Endothelial cell of umbilical vein (primary cell): ENCODE measurements around the gene CASKIN1. TPM values are rescaled to one million over a fixed set of nuclear protein-coding genes. Genes with fewer than 3 reads are reported as not detected.

Experiments used
- BruUV-seq: library from RNA; stranded (reverse); fragments of 400-500 nt; replicated peaks from 2 replicates; lab custom pipeline; 2021; lab: Mats Ljungman, UMichigan
- CTCF ChIA-PET: fragments of 300-600, 350-600 bp; sonication (Branson Sonifier 250); formaldehyde crosslinking; loops from one replicate; lab custom pipeline; 2021; ENCODE audit warnings: antibody characterized with exemption, inconsistent platforms; lab: Charles Lee
- POLR2A ChIA-PET: fragments of 300-600, 350-600 bp; sonication (Branson Sonifier 250); formaldehyde crosslinking; loops from one replicate; lab custom pipeline; 2021; ENCODE audit warnings: antibody characterized with exemption, inconsistent platforms; lab: Charles Lee
- DNase-seq: peaks from one replicate; pipeline ENCODE4 v3.0.0-alpha.2; 2011; ENCODE audit warnings: low read depth, low spot score
- FAIRE-seq: peaks from 2 replicates; lab custom pipeline; 2011; peaks lifted over from hg19 to GRCh38; lab: Jason Lieb, UNC
- H2AFZ ChIP-seq: 2 replicates; pipeline ENCODE4 v1.6.0; 2012; ENCODE audit warnings: low read depth, low read length, control low read depth, inconsistent platforms
- H3K27ac ChIP-seq: 2 replicates; pipeline ENCODE4 v1.5.1; 2011; ENCODE audit warnings: low read depth, mild to moderate bottlenecking, control low read depth, low read length, moderate library complexity; ENCODE audit not compliant: insufficient read depth
- H3K27me3 ChIP-seq, 2 experiments: 2 replicates each; pipeline versions ENCODE4 v1.6.0 to v1.6.1; 2011; ENCODE audit warnings: low read length in 2 of 2, mixed read lengths in 1 of 2; ENCODE audit not compliant: control insufficient read depth in 2 of 2, insufficient read depth in 2 of 2
- H3K36me3 ChIP-seq, 2 experiments: 2 replicates in 1 of 2; 3 replicates in 1 of 2; pipeline ENCODE4 v1.5.1; 2011; ENCODE audit warnings: low read length in 2 of 2, mild to moderate bottlenecking in 1 of 2, moderate library complexity in 1 of 2; ENCODE audit not compliant: control insufficient read depth in 2 of 2, insufficient read depth in 2 of 2; ENCODE audit errors: extremely low read depth in 1 of 2
- H3K4me1 ChIP-seq: 3 replicates; pipeline ENCODE4 v1.5.1; 2011; ENCODE audit warnings: mild to moderate bottlenecking, low read length; ENCODE audit not compliant: control insufficient read depth, insufficient read depth; ENCODE audit errors: extremely low read depth
- H3K4me2 ChIP-seq: 2 replicates; pipeline ENCODE4 v1.6.1; 2011; ENCODE audit warnings: low read length, control low read depth, mixed read lengths; ENCODE audit not compliant: insufficient read depth
- H3K4me3 ChIP-seq, 3 experiments: fragments of 200-600 bp in 1 of 3; sonication (generic), shearing (Covaris generic) in 1 of 3; replicated peaks in 1 of 3; 2 replicates each; pipeline ENCODE4 v1.5.1; 2011 to 2016; ENCODE audit warnings: control low read depth in 3 of 3, low read length in 3 of 3, mild to moderate bottlenecking in 2 of 3, inconsistent platforms in 1 of 3, low read depth in 1 of 3, moderate library complexity in 1 of 3; ENCODE audit not compliant: insufficient read depth in 1 of 3
- H3K79me2 ChIP-seq: 2 replicates; pipeline ENCODE4 v1.6.0; 2012; ENCODE audit warnings: low read length, inconsistent platforms; ENCODE audit not compliant: control insufficient read depth, insufficient read depth
- H3K9ac ChIP-seq: replicated peaks from 2 replicates; pipeline ENCODE3; 2011; ENCODE audit warnings: low read length, control low read depth; ENCODE audit not compliant: insufficient read depth; ENCODE audit errors: extremely low read depth
- H3K9me1 ChIP-seq: replicated peaks from 3 replicates; pipeline ENCODE4 v1.6.0; 2011; ENCODE audit warnings: mild to moderate bottlenecking, low read length; ENCODE audit not compliant: control insufficient read depth, insufficient read depth; ENCODE audit errors: extremely low read depth
- H3K9me3 ChIP-seq: replicated peaks from 2 replicates; pipeline ENCODE4 v1.5.1; 2012; ENCODE audit warnings: low read length, inconsistent platforms; ENCODE audit not compliant: control insufficient read depth, insufficient read depth
- H4K20me1 ChIP-seq: replicated peaks from 2 replicates; pipeline ENCODE3; 2011; ENCODE audit warnings: mild to moderate bottlenecking, low read length; ENCODE audit not compliant: control insufficient read depth, insufficient read depth; ENCODE audit errors: extremely low read depth
- CTCF ChIP-seq, 2 donors: IDR thresholded peaks; 1 replicate in 1 of 2; 2 replicates in 1 of 2; pipeline ENCODE4 v1.5.1; 2011; ENCODE audit warnings: low read length in 2 of 2, mild to moderate bottlenecking in 2 of 2, moderate library complexity in 2 of 2, control low read depth in 1 of 2, inconsistent platforms in 1 of 2, low read depth in 1 of 2; ENCODE audit not compliant: insufficient read depth in 1 of 2; ENCODE audit errors: extremely low read depth in 1 of 2
- EZH2 ChIP-seq: IDR thresholded peaks from 2 replicates; pipeline ENCODE4 v1.6.1; 2012; ENCODE audit warnings: borderline replicate concordance, low read depth, mild to moderate bottlenecking, moderate library complexity, low read length, inconsistent platforms; ENCODE audit not compliant: severe bottlenecking
- FOS ChIP-seq: IDR thresholded peaks from 2 replicates; pipeline ENCODE4 v1.6.1; 2011; ENCODE audit warnings: mild to moderate bottlenecking, low read length, moderate library complexity, borderline replicate concordance; ENCODE audit not compliant: insufficient read depth
- GATA2 ChIP-seq: IDR thresholded peaks from 2 replicates; pipeline ENCODE4 v1.7.0; 2011; ENCODE audit warnings: low read depth, mild to moderate bottlenecking, moderate library complexity, mixed read lengths, low read length; ENCODE audit not compliant: insufficient read length, insufficient read depth
- JUN ChIP-seq: IDR thresholded peaks from 2 replicates; pipeline ENCODE4 v1.6.1; 2011; ENCODE audit warnings: borderline replicate concordance, low read depth; ENCODE audit not compliant: insufficient read length, insufficient read depth
- MYC ChIP-seq: IDR thresholded peaks from one replicate; pipeline ENCODE4 v1.6.1; 2011; ENCODE audit warnings: mild to moderate bottlenecking, low read depth, low read length
- POLR2A ChIP-seq: IDR thresholded peaks from 2 replicates; pipeline ENCODE4 v1.6.1; 2012; ENCODE audit warnings: low read depth, mild to moderate bottlenecking, control low read depth, low read length
- POLR2AphosphoS5 ChIP-seq: IDR thresholded peaks from 2 replicates; pipeline ENCODE4 v1.6.1; 2012; ENCODE audit warnings: low read depth, mild to moderate bottlenecking, control low read depth, low read length, moderate library complexity; ENCODE audit not compliant: insufficient read depth
- dilution Hi-C: fragments of 300-500 bp; cut with MboI; formaldehyde crosslinking; loops from one replicate; pipeline ENCODE4 v1.15.0; 2019; ENCODE audit warnings: low sequenced_read_pairs; ENCODE audit not compliant: extremely low pct_ligation_motif_present
- intact Hi-C: fragments of 100-400 bp; cut with micrococcal nuclease; formaldehyde crosslinking; loops from one replicate; pipeline ENCODE4 v1.10.0; 2022
- polyA plus RNA-seq, 4 experiments: library from polyadenylated mRNA; depleted of rRNA in 3 of 4; stranded (reverse) in 3 of 4; unstranded in 1 of 4; fragments of >200 nt; gene quantifications; 2 replicates each; pipeline versions ENCODE4 v1.2.1 to v1.2.3, GENCODE V29; 2011 to 2012; ENCODE audit warnings: missing spikeins in 1 of 4
- total RNA-seq: library from RNA; stranded (reverse); gene quantifications from 2 replicates; pipeline ENCODE4 v1.2.3, GENCODE V29; 2021
- TF ChIP-seq, protein P1 (sequence below): IDR thresholded peaks from 2 replicates; pipeline ENCODE4 v1.6.1; 2011; ENCODE audit not compliant: insufficient read depth, insufficient read length

Gene CASKIN1
- total and polyA plus RNA-seq, 2 donors (not counting 3 experiments of a cell fraction or from before 2014, with no cell fraction given), result 0.11 to 0.58 TPM

- Histone ChIP-seq H3K4me2 (peak overlapping the region; percentile 72), H3K27ac (no peak overlapping the region), H3K4me1 (peaks cover 10% of the 10 kb centered on the region), H3K36me3 (peaks cover 0 to 22% of the 10 kb centered on the region in 2 experiments), H3K9ac (peak overlapping the region; percentile 88), H4K20me1 (no peaks in the 10 kb centered on the region), H3K9me3 (no peaks in the 10 kb centered on the region), H3K9me1 (no peaks in the 10 kb centered on the region), H2AFZ (peak overlapping the region; percentile 61), H3K4me3 (peak overlapping the region; percentile 58 to 91 (median 73)), H3K79me2 (peaks cover 7% of the 10 kb centered on the region), H3K27me3 (no peaks in the 10 kb centered on the region)
- POLR2A ChIA-PET, result interaction anchor here (1.3 kb wide), 1 partner anchor 51 kb away, joined by 5 read pairs; the partner anchor contains the start of gene TRAF7
- BruUV-seq, result TSS peak; percentile 28
- no peak for FAIRE-seq
- intact Hi-C loops, result loop anchor here (1.0 kb wide), 3 partner anchors 9 to 51 kb away; partner anchors contain the start of genes E4F1 and TRAF7
- TF ChIP-seq POLR2A, result no peak
- no peak for TF ChIP-seq FOS
- no peak for TF ChIP-seq CTCF (IDR thresholded peaks at IDR 0.05; ENCODE audit: extremely low read depth in 1 of 2, insufficient read depth in 1 of 2, low read depth in 1 of 2, low read length in 2 of 2)
- no peak for TF ChIP-seq EZH2
- no peak for TF ChIP-seq POLR2AphosphoS5
- TF ChIP-seq MYC, result no peak
- TF ChIP-seq GATA2, result no peak
- no peak for TF ChIP-seq JUN
- TF ChIP-seq, protein P1, sequence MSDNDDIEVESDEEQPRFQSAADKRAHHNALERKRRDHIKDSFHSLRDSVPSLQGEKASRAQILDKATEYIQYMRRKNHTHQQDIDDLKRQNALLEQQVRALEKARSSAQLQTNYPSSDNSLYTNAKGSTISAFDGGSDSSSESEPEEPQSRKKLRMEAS, result no peak
- dilution Hi-C loops, result no loop called here
- no peak for DNase-seq
- CTCF ChIA-PET, result interaction anchor here (1.0 kb wide), 1 partner anchor 49 kb away, joined by 3 read pairs; no protein-coding TSS in a partner anchor
Observed at GRCh38 chr16:2205967-2206313, 9.5 kb upstream of the CASKIN1 start.
